Neural cell (in vitro differentiated cells): ENCODE measurements around the gene ADRB2. TPM values are rescaled to one million over a fixed set of nuclear protein-coding genes. Genes with fewer than 3 reads are reported as not detected.

ENCODE experiments used
- H2AFZ ChIP-seq: fragments of 200-600, 300-800 bp; sonication (generic), shearing (Covaris generic); 2 replicates; pipeline ENCODE4 v1.6.0; 2014; ENCODE audit warnings: low read depth, mild to moderate bottlenecking, antibody characterized with exemption, low read length, moderate library complexity
- H3F3A ChIP-seq: fragments of 200-600 bp; shearing (Covaris generic); 2 replicates; pipeline ENCODE4 v1.6.1; 2016; ENCODE audit warnings: mild to moderate bottlenecking, moderate library complexity, mixed read lengths, antibody characterized with exemption, low read length; ENCODE audit not compliant: insufficient read depth, poor library complexity, severe bottlenecking
- H3K27ac ChIP-seq: fragments of 200-600, 300-800 bp; sonication (generic), shearing (Covaris generic); 2 replicates; pipeline ENCODE4 v1.5.1; 2014; ENCODE audit warnings: mild to moderate bottlenecking, low read length, moderate library complexity
- H3K27me3 ChIP-seq: fragments of 300-800, 200-600 bp; sonication (generic), shearing (Covaris generic); 2 replicates; pipeline ENCODE4 v1.6.0; 2014; ENCODE audit warnings: mild to moderate bottlenecking, low read depth, low read length, moderate library complexity; ENCODE audit not compliant: insufficient read depth
- H3K36me3 ChIP-seq: fragments of 300-800, 200-600 bp; sonication (generic), shearing (Covaris generic); 2 replicates; pipeline ENCODE4 v1.5.1; 2014; ENCODE audit warnings: mild to moderate bottlenecking, antibody characterized with exemption, low read length, moderate library complexity; ENCODE audit not compliant: insufficient read depth
- H3K4me2 ChIP-seq: fragments of 300-800, 200-600 bp; sonication (generic), shearing (Covaris generic); 2 replicates; pipeline ENCODE4 v1.6.0; 2014; ENCODE audit warnings: mild to moderate bottlenecking, low read length
- H3K4me3 ChIP-seq: fragments of 300-800, 200-600 bp; sonication (generic), shearing (Covaris generic); 2 replicates; pipeline ENCODE4 v1.5.1; 2014; ENCODE audit warnings: mild to moderate bottlenecking, low read length, moderate library complexity
- H3K79me2 ChIP-seq: fragments of 200-600 bp; shearing (Covaris generic); replicated peaks from 2 replicates; pipeline ENCODE4 v1.6.0; 2014; ENCODE audit warnings: mild to moderate bottlenecking, low read length, moderate library complexity; ENCODE audit not compliant: insufficient read depth
- H3K9ac ChIP-seq: fragments of 300-800, 200-600 bp; sonication (generic), shearing (Covaris generic); 2 replicates; pipeline ENCODE4 v1.6.1; 2016; ENCODE audit warnings: mild to moderate bottlenecking, low read length, mixed read lengths
- H3K9me2 ChIP-seq: fragments of 200-600 bp; shearing (Covaris generic); 2 replicates; pipeline ENCODE4 v1.6.1; 2016; ENCODE audit warnings: mild to moderate bottlenecking, low read length, mixed read lengths; ENCODE audit not compliant: insufficient read depth
- H3K9me3 ChIP-seq: fragments of 200-600, 300-800 bp; sonication (generic), shearing (Covaris generic); 2 replicates; pipeline ENCODE4 v1.6.1; 2016; ENCODE audit warnings: mild to moderate bottlenecking, mixed run types, low read length, moderate library complexity, mixed read lengths
- H4K20me1 ChIP-seq: fragments of 200-600 bp; shearing (Covaris generic); 2 replicates; pipeline ENCODE4 v1.6.1; 2016; ENCODE audit warnings: mild to moderate bottlenecking, mixed run types; ENCODE audit not compliant: insufficient read depth
- EP300 ChIP-seq: fragments of 450-650 bp; conservative IDR thresholded peaks from 2 replicates; pipeline ENCODE4 v1.6.1; 2014; ENCODE audit warnings: antibody characterized with exemption, mild to moderate bottlenecking, moderate library complexity; ENCODE audit not compliant: poor library complexity, severe bottlenecking
- EZH2 ChIP-seq: fragments of 200-600, 300-800 bp; shearing (Covaris generic), sonication (generic); IDR thresholded peaks from 2 replicates; pipeline ENCODE4 v1.6.1; 2014; ENCODE audit warnings: antibody characterized with exemption, low read length, borderline replicate concordance, mild to moderate bottlenecking; ENCODE audit not compliant: insufficient read depth, poor library complexity, severe bottlenecking
- MXI1 ChIP-seq: fragments of 450-650 bp; conservative IDR thresholded peaks from 2 replicates; pipeline ENCODE4 v1.6.1; 2014; ENCODE audit warnings: antibody characterized with exemption, mild to moderate bottlenecking; ENCODE audit not compliant: poor library complexity, severe bottlenecking
- POLR2AphosphoS5 ChIP-seq: IDR thresholded peaks from 2 replicates; pipeline ENCODE4 v1.6.1; 2012
- RAD21 ChIP-seq: fragments of 450-650 bp; conservative IDR thresholded peaks from 2 replicates; pipeline ENCODE4 v1.6.1; 2014; ENCODE audit warnings: antibody characterized with exemption, mild to moderate bottlenecking, moderate library complexity
- SMC3 ChIP-seq: fragments of 450-650 bp; conservative IDR thresholded peaks from 2 replicates; pipeline ENCODE4 v1.6.1; 2014; ENCODE audit warnings: antibody characterized with exemption, mild to moderate bottlenecking, moderate library complexity; ENCODE audit not compliant: poor library complexity
- TAF1 ChIP-seq: IDR thresholded peaks from 2 replicates; pipeline ENCODE4 v1.6.1; 2012; ENCODE audit warnings: low read depth
- polyA plus RNA-seq: library from polyadenylated mRNA; depleted of rRNA; stranded (reverse); fragments of >200 nt; gene quantifications from 2 replicates; pipeline ENCODE4 v1.2.3, GENCODE V29; 2014
- TF ChIP-seq, protein P1 (sequence below): IDR thresholded peaks from 2 replicates; pipeline ENCODE4 v1.6.1; 2012; ENCODE audit warnings: borderline replicate concordance
- TF ChIP-seq, protein P2 (sequence below): fragments of 450-650 bp; IDR thresholded peaks from 2 replicates; pipeline ENCODE4 v1.5.1; 2014; ENCODE audit warnings: antibody characterized with exemption, mild to moderate bottlenecking, moderate library complexity; ENCODE audit not compliant: poor library complexity, severe bottlenecking

The ADRB2 gene
- polyA plus RNA-seq, 1 donor from 2014 or later, result not detected

DNA sequence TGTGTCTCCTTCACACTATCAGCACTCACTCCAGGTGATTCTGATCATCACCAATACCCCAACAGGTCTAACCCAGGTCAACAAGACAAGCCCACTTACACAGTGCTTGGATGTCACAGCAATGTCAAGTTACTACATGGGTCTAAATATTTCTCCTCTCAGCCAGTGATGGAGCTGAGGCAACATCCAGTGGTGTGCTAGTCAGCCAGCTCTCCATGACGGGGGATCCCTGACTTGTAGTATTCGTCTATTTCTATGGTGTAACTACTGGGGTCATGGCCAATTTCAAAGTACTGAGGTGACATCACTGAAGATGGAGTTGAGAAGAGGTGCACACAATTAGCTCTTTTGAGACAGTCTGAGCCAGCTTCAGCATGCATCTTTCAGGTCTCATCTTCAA is 31.1 kb downstream of the ADRB2 start:
- no peak overlapping the region for H3K9ac ChIP-seq
- H3K9me2 ChIP-seq, result no peaks in the 10 kb centered on the region
- no peaks in the 10 kb centered on the region for H3K27me3 ChIP-seq
- H3F3A ChIP-seq, result no peaks in the 10 kb centered on the region
- H3K9me3 ChIP-seq, result no peaks in the 10 kb centered on the region
- H3K79me2 ChIP-seq, result no peaks in the 10 kb centered on the region
- no peaks in the 10 kb centered on the region for H3K36me3 ChIP-seq
- H2AFZ ChIP-seq, result no peak overlapping the region
- no peak for TF ChIP-seq TAF1
- no peak overlapping the region for H3K27ac ChIP-seq
- no peak overlapping the region for H3K4me2 ChIP-seq
- H4K20me1 ChIP-seq, result no peaks in the 10 kb centered on the region
- no peak overlapping the region for H3K4me3 ChIP-seq

DNA sequence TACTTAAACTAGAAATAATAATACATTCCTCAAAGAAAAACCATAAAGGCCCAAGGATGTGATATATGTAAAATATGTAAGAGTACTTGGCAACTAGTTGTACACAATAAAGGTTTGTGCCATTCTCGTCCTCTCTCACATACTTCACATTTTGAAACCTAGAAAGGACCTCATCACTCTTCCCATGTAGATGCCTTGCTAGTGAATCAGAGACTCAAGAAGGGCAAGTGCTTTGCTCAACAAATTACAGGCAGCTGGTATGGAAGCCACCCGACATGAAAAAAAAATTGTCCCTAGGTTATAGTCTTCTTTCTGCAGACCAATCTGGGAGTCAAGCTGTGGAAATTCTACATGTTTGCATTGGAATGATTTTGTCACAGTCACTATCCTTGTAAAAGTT is 31.7 kb downstream of the ADRB2 start:
- Histone ChIP-seq H3K79me2 (no peaks in the 10 kb centered on the region), H3K27ac (no peak overlapping the region), H3F3A (no peaks in the 10 kb centered on the region), H3K9me2 (no peaks in the 10 kb centered on the region), H3K27me3 (no peaks in the 10 kb centered on the region), H3K9ac (no peak overlapping the region), H3K9me3 (no peaks in the 10 kb centered on the region), H3K4me2 (no peak overlapping the region), H3K4me3 (no peak overlapping the region), H2AFZ (no peak overlapping the region), H4K20me1 (no peaks in the 10 kb centered on the region), H3K36me3 (no peaks in the 10 kb centered on the region)
- TF ChIP-seq RAD21, result no peak

DNA sequence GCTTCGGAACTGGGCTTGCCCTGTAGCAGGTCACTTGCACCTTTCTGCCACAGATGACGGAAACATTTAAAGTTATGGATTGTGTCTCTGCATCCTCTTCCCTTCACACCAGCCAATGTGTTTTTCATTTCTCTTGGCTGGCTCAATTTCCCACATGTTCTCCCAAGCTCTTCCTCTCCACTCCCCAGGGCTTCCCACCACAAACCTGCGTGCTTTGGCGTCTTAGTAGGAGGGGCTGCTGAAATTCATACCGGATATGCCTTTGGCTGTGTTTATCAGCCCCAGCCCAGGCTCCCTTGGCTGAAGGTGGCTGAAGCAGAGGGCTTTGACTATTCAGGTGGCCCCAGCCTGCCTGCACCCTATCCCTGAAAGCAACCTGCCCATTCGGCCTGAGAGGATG is 32.1 kb downstream of the ADRB2 start:
- Histone ChIP-seq H4K20me1 (no peaks in the 10 kb centered on the region), H3K9ac (no peak overlapping the region), H3F3A (no peaks in the 10 kb centered on the region), H2AFZ (no peak overlapping the region), H3K36me3 (no peaks in the 10 kb centered on the region), H3K4me3 (no peak overlapping the region), H3K27me3 (no peaks in the 10 kb centered on the region), H3K9me2 (no peaks in the 10 kb centered on the region), H3K4me2 (no peak overlapping the region), H3K27ac (no peak overlapping the region), H3K79me2 (no peaks in the 10 kb centered on the region), H3K9me3 (no peaks in the 10 kb centered on the region)
- TF ChIP-seq, protein P1, sequence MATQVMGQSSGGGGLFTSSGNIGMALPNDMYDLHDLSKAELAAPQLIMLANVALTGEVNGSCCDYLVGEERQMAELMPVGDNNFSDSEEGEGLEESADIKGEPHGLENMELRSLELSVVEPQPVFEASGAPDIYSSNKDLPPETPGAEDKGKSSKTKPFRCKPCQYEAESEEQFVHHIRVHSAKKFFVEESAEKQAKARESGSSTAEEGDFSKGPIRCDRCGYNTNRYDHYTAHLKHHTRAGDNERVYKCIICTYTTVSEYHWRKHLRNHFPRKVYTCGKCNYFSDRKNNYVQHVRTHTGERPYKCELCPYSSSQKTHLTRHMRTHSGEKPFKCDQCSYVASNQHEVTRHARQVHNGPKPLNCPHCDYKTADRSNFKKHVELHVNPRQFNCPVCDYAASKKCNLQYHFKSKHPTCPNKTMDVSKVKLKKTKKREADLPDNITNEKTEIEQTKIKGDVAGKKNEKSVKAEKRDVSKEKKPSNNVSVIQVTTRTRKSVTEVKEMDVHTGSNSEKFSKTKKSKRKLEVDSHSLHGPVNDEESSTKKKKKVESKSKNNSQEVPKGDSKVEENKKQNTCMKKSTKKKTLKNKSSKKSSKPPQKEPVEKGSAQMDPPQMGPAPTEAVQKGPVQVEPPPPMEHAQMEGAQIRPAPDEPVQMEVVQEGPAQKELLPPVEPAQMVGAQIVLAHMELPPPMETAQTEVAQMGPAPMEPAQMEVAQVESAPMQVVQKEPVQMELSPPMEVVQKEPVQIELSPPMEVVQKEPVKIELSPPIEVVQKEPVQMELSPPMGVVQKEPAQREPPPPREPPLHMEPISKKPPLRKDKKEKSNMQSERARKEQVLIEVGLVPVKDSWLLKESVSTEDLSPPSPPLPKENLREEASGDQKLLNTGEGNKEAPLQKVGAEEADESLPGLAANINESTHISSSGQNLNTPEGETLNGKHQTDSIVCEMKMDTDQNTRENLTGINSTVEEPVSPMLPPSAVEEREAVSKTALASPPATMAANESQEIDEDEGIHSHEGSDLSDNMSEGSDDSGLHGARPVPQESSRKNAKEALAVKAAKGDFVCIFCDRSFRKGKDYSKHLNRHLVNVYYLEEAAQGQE, result no peak
- TF ChIP-seq, protein P2, sequence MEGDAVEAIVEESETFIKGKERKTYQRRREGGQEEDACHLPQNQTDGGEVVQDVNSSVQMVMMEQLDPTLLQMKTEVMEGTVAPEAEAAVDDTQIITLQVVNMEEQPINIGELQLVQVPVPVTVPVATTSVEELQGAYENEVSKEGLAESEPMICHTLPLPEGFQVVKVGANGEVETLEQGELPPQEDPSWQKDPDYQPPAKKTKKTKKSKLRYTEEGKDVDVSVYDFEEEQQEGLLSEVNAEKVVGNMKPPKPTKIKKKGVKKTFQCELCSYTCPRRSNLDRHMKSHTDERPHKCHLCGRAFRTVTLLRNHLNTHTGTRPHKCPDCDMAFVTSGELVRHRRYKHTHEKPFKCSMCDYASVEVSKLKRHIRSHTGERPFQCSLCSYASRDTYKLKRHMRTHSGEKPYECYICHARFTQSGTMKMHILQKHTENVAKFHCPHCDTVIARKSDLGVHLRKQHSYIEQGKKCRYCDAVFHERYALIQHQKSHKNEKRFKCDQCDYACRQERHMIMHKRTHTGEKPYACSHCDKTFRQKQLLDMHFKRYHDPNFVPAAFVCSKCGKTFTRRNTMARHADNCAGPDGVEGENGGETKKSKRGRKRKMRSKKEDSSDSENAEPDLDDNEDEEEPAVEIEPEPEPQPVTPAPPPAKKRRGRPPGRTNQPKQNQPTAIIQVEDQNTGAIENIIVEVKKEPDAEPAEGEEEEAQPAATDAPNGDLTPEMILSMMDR, result no peak
- TF ChIP-seq POLR2AphosphoS5, result no peak
- TF ChIP-seq SMC3, result no peak
- no peak for TF ChIP-seq EZH2
- no peak for TF ChIP-seq RAD21
- TF ChIP-seq TAF1, result no peak
- no peak for TF ChIP-seq EP300
- no peak for TF ChIP-seq MXI1
